NB4 (cell line): ENCODE results near the gene GRID2.

ENCODE experiments used
- POLR2A ChIP-seq: IDR thresholded peaks from 2 replicates; pipeline ENCODE4 v1.6.1; 2011; ENCODE audit warnings: mild to moderate bottlenecking; ENCODE audit not compliant: insufficient read length; ENCODE audit errors: extremely low read depth
- TF ChIP-seq, protein P1 (sequence below): IDR thresholded peaks from one replicate; pipeline ENCODE4 v1.5.1; 2012; ENCODE audit warnings: low read depth, low read length
- TF ChIP-seq, protein P2 (sequence below): IDR thresholded peaks from 2 replicates; pipeline ENCODE4 v1.6.1; 2011; ENCODE audit warnings: low read depth, low read length

GRCh38 chr4:93409035-93409434 is 1105.3 kb downstream of the GRID2 start:
- TF ChIP-seq, protein P1, sequence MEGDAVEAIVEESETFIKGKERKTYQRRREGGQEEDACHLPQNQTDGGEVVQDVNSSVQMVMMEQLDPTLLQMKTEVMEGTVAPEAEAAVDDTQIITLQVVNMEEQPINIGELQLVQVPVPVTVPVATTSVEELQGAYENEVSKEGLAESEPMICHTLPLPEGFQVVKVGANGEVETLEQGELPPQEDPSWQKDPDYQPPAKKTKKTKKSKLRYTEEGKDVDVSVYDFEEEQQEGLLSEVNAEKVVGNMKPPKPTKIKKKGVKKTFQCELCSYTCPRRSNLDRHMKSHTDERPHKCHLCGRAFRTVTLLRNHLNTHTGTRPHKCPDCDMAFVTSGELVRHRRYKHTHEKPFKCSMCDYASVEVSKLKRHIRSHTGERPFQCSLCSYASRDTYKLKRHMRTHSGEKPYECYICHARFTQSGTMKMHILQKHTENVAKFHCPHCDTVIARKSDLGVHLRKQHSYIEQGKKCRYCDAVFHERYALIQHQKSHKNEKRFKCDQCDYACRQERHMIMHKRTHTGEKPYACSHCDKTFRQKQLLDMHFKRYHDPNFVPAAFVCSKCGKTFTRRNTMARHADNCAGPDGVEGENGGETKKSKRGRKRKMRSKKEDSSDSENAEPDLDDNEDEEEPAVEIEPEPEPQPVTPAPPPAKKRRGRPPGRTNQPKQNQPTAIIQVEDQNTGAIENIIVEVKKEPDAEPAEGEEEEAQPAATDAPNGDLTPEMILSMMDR = no peak
- no peak for TF ChIP-seq POLR2A
- TF ChIP-seq, protein P2, sequence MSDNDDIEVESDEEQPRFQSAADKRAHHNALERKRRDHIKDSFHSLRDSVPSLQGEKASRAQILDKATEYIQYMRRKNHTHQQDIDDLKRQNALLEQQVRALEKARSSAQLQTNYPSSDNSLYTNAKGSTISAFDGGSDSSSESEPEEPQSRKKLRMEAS = no peak
